SK-N-SH (cell line): ENCODE results near the gene SYNE3. TPM values are rescaled to one million over a fixed set of nuclear protein-coding genes. Genes with fewer than 3 reads are reported as not detected.

ENCODE experiments used
- CTCF ChIA-PET: fragments of 300-600, 350-600 bp; formaldehyde crosslinking; extraction: SDS; loops from one replicate; lab custom pipeline; 2021; lab: Yijun Ruan, JAX
- POLR2A ChIA-PET: fragments of 350-600 bp; sonication (Branson Sonifier 250); formaldehyde crosslinking; extraction: SDS; loops from one replicate; lab custom pipeline; 2020; ENCODE audit warnings: antibody characterized with exemption, inconsistent platforms; lab: Yijun Ruan, JAX
- DNase-seq: peaks from one replicate; pipeline ENCODE4 v3.0.0; 2012
- H2AFZ ChIP-seq: fragments of 200-600 bp; sonication (generic); 2 replicates; pipeline ENCODE4 v1.8.1; 2016; ENCODE audit warnings: antibody characterized with exemption, mild to moderate bottlenecking, low read depth
- H3F3A ChIP-seq: fragments of 200-600 bp; sonication (generic); replicated peaks from 2 replicates; pipeline ENCODE3; 2016; ENCODE audit warnings: antibody characterized with exemption, mild to moderate bottlenecking; ENCODE audit not compliant: insufficient read depth
- H3K27ac ChIP-seq, 2 experiments: fragments of 200-500 bp in 1 of 2; fragments of 200-600 bp in 1 of 2; sonication (Bioruptor generic) in 1 of 2; sonication (generic), shearing (Covaris generic) in 1 of 2; 2 replicates each; pipeline versions ENCODE4 v1.5.1 to v1.6.1; 2014 to 2016; ENCODE audit warnings: low read depth in 2 of 2, inconsistent platforms in 1 of 2, low read length in 1 of 2, mild to moderate bottlenecking in 1 of 2, mixed read lengths in 1 of 2
- H3K27me3 ChIP-seq: fragments of 200-600 bp; sonication (generic), shearing (Covaris generic); 2 replicates; pipeline ENCODE4 v1.6.1; 2016; ENCODE audit warnings: mixed run types; ENCODE audit not compliant: insufficient read depth
- H3K36me3 ChIP-seq, 2 experiments: fragments of 200-500 bp in 1 of 2; fragments of 200-600 bp in 1 of 2; sonication (Bioruptor generic) in 1 of 2; sonication (generic) in 1 of 2; replicated peaks in 1 of 2; 2 replicates each; pipeline versions ENCODE3 to v1.5.1; 2014 to 2016; ENCODE audit warnings: low read length in 1 of 2, mild to moderate bottlenecking in 1 of 2; ENCODE audit not compliant: insufficient read depth in 2 of 2, control insufficient read depth in 1 of 2
- H3K4me1 ChIP-seq, 2 experiments: fragments of 200-500 bp in 1 of 2; fragments of 200-600 bp in 1 of 2; sonication (Bioruptor generic) in 1 of 2; sonication (generic), shearing (Covaris generic) in 1 of 2; 2 replicates each; pipeline versions ENCODE4 v1.5.1 to v1.6.1; 2014 to 2016; ENCODE audit warnings: low read depth in 1 of 2, low read length in 1 of 2, mixed run types in 1 of 2; ENCODE audit not compliant: insufficient read depth in 2 of 2, control insufficient read depth in 1 of 2
- H3K4me2 ChIP-seq: fragments of 200-600 bp; sonication (generic), shearing (Covaris generic); 2 replicates; pipeline ENCODE4 v1.6.1; 2017; ENCODE audit warnings: mixed run types
- H3K4me3 ChIP-seq, 2 experiments: fragments of 200-500 bp in 1 of 2; fragments of 200-600 bp in 1 of 2; sonication (Bioruptor generic) in 1 of 2; sonication (generic), shearing (Covaris generic) in 1 of 2; 2 replicates each; pipeline versions ENCODE4 v1.5.1 to v1.8.1; 2014 to 2016; ENCODE audit warnings: low read depth in 2 of 2, inconsistent platforms in 1 of 2, low read length in 1 of 2, mild to moderate bottlenecking in 1 of 2, mixed read lengths in 1 of 2, moderate library complexity in 1 of 2
- H3K79me2 ChIP-seq: fragments of 200-600 bp; sonication (generic); 2 replicates; pipeline ENCODE4 v1.8.1; 2017; ENCODE audit warnings: mild to moderate bottlenecking; ENCODE audit not compliant: insufficient read depth
- H3K9ac ChIP-seq: fragments of 200-600 bp; sonication (generic); 2 replicates; pipeline ENCODE4 v1.6.1; 2017; ENCODE audit warnings: mixed run types
- H3K9me2 ChIP-seq: fragments of 200-600 bp; sonication (generic); 2 replicates; pipeline ENCODE4 v1.6.1; 2017; ENCODE audit warnings: mixed run types
- H3K9me3 ChIP-seq: fragments of 200-600 bp; sonication (generic); 2 replicates; pipeline ENCODE4 v1.6.1; 2017; ENCODE audit warnings: mixed run types, mild to moderate bottlenecking, moderate library complexity
- H4K20me1 ChIP-seq: fragments of 200-600 bp; sonication (generic); 2 replicates; pipeline ENCODE4 v1.6.1; 2017; ENCODE audit warnings: mild to moderate bottlenecking, mixed run types; ENCODE audit not compliant: insufficient read depth
- CHD2 ChIP-seq: fragments of 150-350 bp; IDR thresholded peaks from 2 replicates; pipeline ENCODE4 v1.6.1; 2018; ENCODE audit warnings: low read length; ENCODE audit not compliant: partially characterized antibody
- CTCF ChIP-seq: fragments of 200-600 bp; sonication (generic); IDR thresholded peaks from 2 replicates; pipeline ENCODE4 v1.6.1; 2017; ENCODE audit warnings: antibody characterized with exemption, mild to moderate bottlenecking, moderate library complexity
- ELF1 ChIP-seq: IDR thresholded peaks from 2 replicates; pipeline ENCODE4 v1.4.0; 2012
- EZH2phosphoT487 ChIP-seq: fragments of 200-600 bp; sonication (generic); IDR thresholded peaks from 2 replicates; pipeline ENCODE4 v1.6.1; 2017; ENCODE audit warnings: low read depth, mixed run types, mild to moderate bottlenecking, antibody characterized with exemption, moderate library complexity, borderline replicate concordance
- FOSL2 ChIP-seq: IDR thresholded peaks from 2 replicates; pipeline ENCODE4 v1.4.0; 2012; ENCODE audit warnings: low read depth, mild to moderate bottlenecking, moderate library complexity, borderline replicate concordance
- FOXM1 ChIP-seq: IDR thresholded peaks from 2 replicates; pipeline ENCODE4 v1.4.0; 2012; ENCODE audit warnings: low read depth, mild to moderate bottlenecking
- GATA2 ChIP-seq: sonication (generic); formaldehyde crosslinking; IDR thresholded peaks from 2 replicates; pipeline ENCODE4 v1.5.0; 2020; ENCODE audit warnings: mild to moderate bottlenecking, missing genetic modification reagents
- IRF3 ChIP-seq: fragments of 150-350 bp; IDR thresholded peaks from 2 replicates; pipeline ENCODE4 v1.6.1; 2016; ENCODE audit warnings: mild to moderate bottlenecking, low read depth, low read length
- JUND ChIP-seq: IDR thresholded peaks from 2 replicates; pipeline ENCODE4 v1.4.0; 2012
- MEF2A ChIP-seq: IDR thresholded peaks from 2 replicates; pipeline ENCODE4 v1.4.0; 2012; ENCODE audit warnings: low read depth, borderline replicate concordance
- MXI1 ChIP-seq: IDR thresholded peaks from 2 replicates; pipeline ENCODE4 v1.6.1; 2012; ENCODE audit warnings: mild to moderate bottlenecking, low read depth, low read length, improper control_type of control experiment
- NFIC ChIP-seq: IDR thresholded peaks from 2 replicates; pipeline ENCODE4 v1.4.0; 2012; ENCODE audit warnings: borderline replicate concordance
- PBX3 ChIP-seq: IDR thresholded peaks from 2 replicates; pipeline ENCODE4; 2012
- POLR2AphosphoS5 ChIP-seq: IDR thresholded peaks from 2 replicates; pipeline ENCODE4 v1.6.1; 2012; ENCODE audit warnings: low read depth, low read length
- RAD21 ChIP-seq: IDR thresholded peaks from 2 replicates; pipeline ENCODE4 v1.6.1; 2012; ENCODE audit warnings: mild to moderate bottlenecking, low read length
- RFX5 ChIP-seq: IDR thresholded peaks from 2 replicates; pipeline ENCODE4 v1.6.1; 2012; ENCODE audit warnings: mild to moderate bottlenecking, improper control_type of control experiment, low read length
- RXRA ChIP-seq: IDR thresholded peaks from 2 replicates; pipeline ENCODE4 v1.4.0; 2012; ENCODE audit warnings: low read depth, mild to moderate bottlenecking, borderline replicate concordance
- SMC3 ChIP-seq: IDR thresholded peaks from 2 replicates; pipeline ENCODE4 v1.6.1; 2012; ENCODE audit warnings: low read depth, low read length, improper control_type of control experiment
- TAF1 ChIP-seq: IDR thresholded peaks from 2 replicates; pipeline ENCODE4 v1.6.1; 2012; ENCODE audit warnings: low read depth, mild to moderate bottlenecking, low read length, moderate library complexity, borderline replicate concordance
- TCF12 ChIP-seq: IDR thresholded peaks from 2 replicates; pipeline ENCODE4 v1.4.0; 2012
- TEAD4 ChIP-seq: IDR thresholded peaks from 2 replicates; pipeline ENCODE4 v1.4.0; 2012; ENCODE audit warnings: mild to moderate bottlenecking, borderline replicate concordance; ENCODE audit not compliant: insufficient read depth
- USF1 ChIP-seq: IDR thresholded peaks from 2 replicates; pipeline ENCODE4 v1.4.0; 2012; ENCODE audit warnings: low read depth, borderline replicate concordance
- WGBS: methylation state at CpG from one replicate; pipeline ENCODE4 v1.1.6; 2017; ENCODE audit warnings: low lambda C conversion rate; 5-methylcytosine and 5-hydroxymethylcytosine counted together
- polyA plus RNA-seq, 3 experiments: library from polyadenylated mRNA; depleted of rRNA; stranded (reverse); fragments of >200 nt; gene quantifications; 2 replicates each; pipeline ENCODE4 v1.2.3, GENCODE V29; 2012
- TF ChIP-seq, protein P1 (sequence below): IDR thresholded peaks from 2 replicates; pipeline ENCODE4 v1.6.1; 2012; ENCODE audit warnings: mild to moderate bottlenecking, low read depth, low read length, moderate library complexity
- TF ChIP-seq, protein P2 (sequence below): IDR thresholded peaks from 2 replicates; pipeline ENCODE4 v1.4.0; 2012; ENCODE audit warnings: low read depth

SYNE3 gene
- polyA plus RNA-seq, 1 of the 3 experiments (the other 2 are of a cell fraction): 2.0 TPM

DNA sequence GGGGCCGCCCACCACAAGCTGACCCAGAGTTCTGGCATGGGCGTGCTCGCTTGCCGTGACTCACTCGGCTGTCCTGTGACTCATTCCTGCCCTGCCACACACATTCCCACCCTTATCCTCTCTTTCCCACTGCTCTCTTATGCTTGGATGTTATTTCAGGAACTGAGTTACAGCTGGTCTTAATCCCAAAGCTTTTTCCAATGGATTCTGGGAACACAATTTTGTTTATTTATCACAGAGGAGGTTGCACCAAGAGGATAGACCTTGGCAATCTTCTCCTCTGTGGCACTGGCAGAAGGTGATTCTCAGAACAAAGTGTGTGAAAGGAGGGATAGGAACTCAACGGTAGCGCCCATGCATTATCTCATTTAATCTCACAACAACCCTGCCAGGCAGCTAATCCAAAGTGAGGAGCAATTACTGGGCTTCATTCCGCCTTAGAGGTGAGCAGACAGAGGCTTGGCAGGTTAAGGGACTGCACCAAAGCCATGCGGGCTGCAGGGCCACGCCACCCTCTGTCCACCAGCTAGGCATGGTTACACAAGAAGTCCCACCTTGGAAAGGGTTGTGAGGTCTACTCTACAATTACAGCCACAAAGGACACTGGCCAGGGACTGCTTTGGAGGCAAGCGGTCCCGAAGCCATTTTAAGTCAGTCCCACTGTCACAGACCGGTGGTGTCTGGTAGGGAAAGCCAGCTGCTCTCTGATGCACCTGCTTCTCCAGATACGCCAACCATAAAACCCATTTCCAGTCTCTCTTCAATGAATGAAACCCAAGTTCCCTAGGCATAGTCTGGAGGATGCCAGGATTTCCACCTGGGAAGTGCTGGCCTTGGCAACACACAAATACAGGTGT is 32.9 kb downstream of the SYNE3 start:
- Histone ChIP-seq H3K4me3 (no peak overlapping the region), H3K27ac (peak overlapping the region; percentile 50 to 98), H3K4me1 (peaks cover 18 to 32% of the 10 kb centered on the region in 2 experiments; a peak in 2 of 4 replicates), H3K9me3 (no peaks in the 10 kb centered on the region), H3K79me2 (peaks cover 3% of the 10 kb centered on the region; the same call in 1 of the 2 replicates), H3K4me2 (peak overlapping the region; percentile 64), H3K9ac (peak overlapping the region; percentile 16; the same call in 1 of the 2 replicates), H2AFZ (no peak overlapping the region), H3K27me3 (no peaks in the 10 kb centered on the region), H3K36me3 (no peaks in the 10 kb centered on the region), H4K20me1 (no peaks in the 10 kb centered on the region), H3K9me2 (no peaks in the 10 kb centered on the region), H3F3A (peaks cover 8% of the 10 kb centered on the region)
- POLR2A ChIA-PET: no interaction called here
- CTCF ChIA-PET: interaction anchor here (0.6 to 1.5 kb wide), 5 partner anchors 10 to 565 kb away, joined by 3 to 6 read pairs (median 3); no protein-coding TSS in a partner anchor
- WGBS: 53% methylated on average over 8 of the region's 14 CpGs
- DNase-seq: no peak
- no peak for TF ChIP-seq USF1
- TF ChIP-seq FOSL2: peak; percentile 100
- TF ChIP-seq RAD21: no peak
- TF ChIP-seq CHD2: no peak
- no peak for TF ChIP-seq EZH2phosphoT487
- no peak for TF ChIP-seq TAF1
- TF ChIP-seq, protein P1, sequence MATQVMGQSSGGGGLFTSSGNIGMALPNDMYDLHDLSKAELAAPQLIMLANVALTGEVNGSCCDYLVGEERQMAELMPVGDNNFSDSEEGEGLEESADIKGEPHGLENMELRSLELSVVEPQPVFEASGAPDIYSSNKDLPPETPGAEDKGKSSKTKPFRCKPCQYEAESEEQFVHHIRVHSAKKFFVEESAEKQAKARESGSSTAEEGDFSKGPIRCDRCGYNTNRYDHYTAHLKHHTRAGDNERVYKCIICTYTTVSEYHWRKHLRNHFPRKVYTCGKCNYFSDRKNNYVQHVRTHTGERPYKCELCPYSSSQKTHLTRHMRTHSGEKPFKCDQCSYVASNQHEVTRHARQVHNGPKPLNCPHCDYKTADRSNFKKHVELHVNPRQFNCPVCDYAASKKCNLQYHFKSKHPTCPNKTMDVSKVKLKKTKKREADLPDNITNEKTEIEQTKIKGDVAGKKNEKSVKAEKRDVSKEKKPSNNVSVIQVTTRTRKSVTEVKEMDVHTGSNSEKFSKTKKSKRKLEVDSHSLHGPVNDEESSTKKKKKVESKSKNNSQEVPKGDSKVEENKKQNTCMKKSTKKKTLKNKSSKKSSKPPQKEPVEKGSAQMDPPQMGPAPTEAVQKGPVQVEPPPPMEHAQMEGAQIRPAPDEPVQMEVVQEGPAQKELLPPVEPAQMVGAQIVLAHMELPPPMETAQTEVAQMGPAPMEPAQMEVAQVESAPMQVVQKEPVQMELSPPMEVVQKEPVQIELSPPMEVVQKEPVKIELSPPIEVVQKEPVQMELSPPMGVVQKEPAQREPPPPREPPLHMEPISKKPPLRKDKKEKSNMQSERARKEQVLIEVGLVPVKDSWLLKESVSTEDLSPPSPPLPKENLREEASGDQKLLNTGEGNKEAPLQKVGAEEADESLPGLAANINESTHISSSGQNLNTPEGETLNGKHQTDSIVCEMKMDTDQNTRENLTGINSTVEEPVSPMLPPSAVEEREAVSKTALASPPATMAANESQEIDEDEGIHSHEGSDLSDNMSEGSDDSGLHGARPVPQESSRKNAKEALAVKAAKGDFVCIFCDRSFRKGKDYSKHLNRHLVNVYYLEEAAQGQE: no peak; the same call in 1 of the 2 replicates
- TF ChIP-seq IRF3: no peak
- peak; percentile 89 for TF ChIP-seq TCF12
- peak; percentile 96 for TF ChIP-seq JUND
- TF ChIP-seq, protein P2, sequence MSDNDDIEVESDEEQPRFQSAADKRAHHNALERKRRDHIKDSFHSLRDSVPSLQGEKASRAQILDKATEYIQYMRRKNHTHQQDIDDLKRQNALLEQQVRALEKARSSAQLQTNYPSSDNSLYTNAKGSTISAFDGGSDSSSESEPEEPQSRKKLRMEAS: peak; percentile 85
- no peak for TF ChIP-seq GATA2 (CRISPR knock-in tag)
- TF ChIP-seq FOXM1: no peak
- peak; percentile 49; the same call in 1 of the 2 replicates for TF ChIP-seq MEF2A
- TF ChIP-seq ELF1: no peak
- peak; percentile 73 for TF ChIP-seq NFIC
- peak; percentile 47; the same call in 1 of the 2 replicates for TF ChIP-seq POLR2AphosphoS5
- TF ChIP-seq MXI1: no peak
- TF ChIP-seq RFX5: no peak
- TF ChIP-seq TEAD4: peak; percentile 56; the same call in 1 of the 2 replicates
- TF ChIP-seq RXRA: peak; percentile 72; the same call in 1 of the 2 replicates
- no peak for TF ChIP-seq SMC3
- no peak for TF ChIP-seq CTCF
- TF ChIP-seq PBX3: peak; percentile 57
